Ishikawa (cell line): ENCODE results near the gene HSDL1.

Experiments used
- CREB1 ChIP-seq: IDR thresholded peaks from 2 replicates; pipeline ENCODE4 v1.6.1; 2012; ENCODE audit warnings: low read depth
- EP300 ChIP-seq: IDR thresholded peaks from 2 replicates; pipeline ENCODE4 v1.6.1; 2012; ENCODE audit warnings: borderline replicate concordance
- RAD21 ChIP-seq: IDR thresholded peaks from 2 replicates; pipeline ENCODE4 v1.6.1; 2012; ENCODE audit warnings: low read depth

- TF ChIP-seq RAD21 (0 out of 2 replicates have a peak, but pooled peaks have one; percentile 7), EP300 (no peak), CREB1 (no peak)
Measured at GRCh38 chr16:84116720-84117493, 28.1 kb downstream of the HSDL1 start, which contains the start of gene MBTPS1.
